NCI-H526 (cell line): Measurements from ENCODE around the gene ENPP7.

Experiments
- DNase-seq, 2 experiments: peaks; one replicate each; lab custom pipeline; 2025; lab: John Stamatoyannopoulos, UW

Gene ENPP7

DNA sequence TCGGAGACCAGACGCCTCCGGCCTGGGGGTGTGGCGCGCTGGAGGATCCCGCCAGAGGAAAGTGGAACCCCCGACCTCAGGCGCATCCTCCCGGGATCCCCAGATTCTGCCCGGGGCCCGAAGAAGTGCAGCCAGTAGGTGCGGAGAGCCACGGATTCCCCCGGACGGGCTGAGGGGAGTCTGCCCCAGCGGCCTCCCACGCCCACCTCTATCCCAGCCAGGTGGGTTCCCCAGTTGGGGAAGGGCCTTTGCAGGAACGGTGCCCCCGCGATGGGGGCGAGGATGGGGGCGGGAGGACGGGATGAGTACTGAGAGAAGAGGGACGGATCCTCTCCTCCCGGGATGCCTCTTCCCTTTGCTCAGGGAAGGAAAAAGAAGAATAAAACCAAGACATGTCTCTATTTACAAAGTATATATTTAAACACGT lies 61.0 kb downstream of the ENPP7 start:
- DNase-seq = no peak
